ENCODE results near the gene MRFAP1L1. TPM values are rescaled to one million over a fixed set of nuclear protein-coding genes. Genes with fewer than 3 reads are reported as not detected.

MRFAP1L1 gene
- total RNA-seq, 1 donor from 2014 or later = 48.8 TPM

- no peaks in the 10 kb centered on the region for H3K9me3 ChIP-seq
- H3K36me3 ChIP-seq = no peaks in the 10 kb centered on the region
- no peak overlapping the region for H3K27ac ChIP-seq
- H3K27me3 ChIP-seq (ENCODE audit: low read depth) = no peaks in the 10 kb centered on the region
- no peak for ATAC-seq
- peak; percentile 23 for DNase-seq
- no peak overlapping the region for H3K4me3 ChIP-seq
- intact Hi-C loops (cut with DNase I) = no loop called here
- H3K4me1 ChIP-seq = peaks cover 28% of the 10 kb centered on the region
- TF ChIP-seq CTCF (IDR thresholded peaks at IDR 0.05) = no peak
Measured at GRCh38 chr4:6753891-6754290, 44.2 kb upstream of the MRFAP1L1 start.

DNA sequence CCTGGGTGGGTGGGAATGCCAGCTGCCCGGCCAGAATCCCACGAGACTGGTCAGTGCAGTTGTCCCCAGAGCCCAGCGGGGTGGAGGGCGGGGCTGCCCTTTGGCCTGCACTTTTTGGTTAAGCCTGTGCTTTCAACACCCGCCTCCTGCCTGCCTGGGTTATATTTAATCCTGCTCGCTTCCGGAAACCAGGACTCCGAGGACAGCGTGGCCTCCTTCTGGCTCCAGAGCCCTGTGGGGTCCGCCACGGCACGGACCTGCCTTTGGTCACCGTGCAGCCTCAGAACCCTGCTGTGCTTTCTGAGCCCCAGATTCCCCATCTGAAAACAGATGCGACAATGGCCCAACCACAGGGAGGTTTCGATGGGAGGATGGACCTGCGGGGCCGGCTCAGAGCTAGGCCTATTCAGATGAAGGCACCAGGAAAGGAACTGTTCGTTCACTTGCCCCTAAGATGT is 43.5 kb upstream of the MRFAP1L1 start:
- ATAC-seq = peak in 1 of 2 donors; percentile 13
- peak; percentile 76 for DNase-seq
- no peak for TF ChIP-seq CTCF (IDR thresholded peaks at IDR 0.05)

GRCh38 chr4:6752486-6752829 is 42.8 kb upstream of the MRFAP1L1 start:
- H3K27ac ChIP-seq = peak overlapping the region; percentile 63
- intact Hi-C loops (cut with DNase I) = no loop called here

More for the DNA sequence above, 43.5 kb upstream of the MRFAP1L1 start:
- intact Hi-C loops (cut with DNase I) = no loop called here
- Histone ChIP-seq H3K36me3 (no peaks in the 10 kb centered on the region), H3K27ac (peak overlapping the region; percentile 63), H3K27me3 (ENCODE audit: low read depth) (no peaks in the 10 kb centered on the region), H3K4me3 (no peak overlapping the region), H3K9me3 (no peaks in the 10 kb centered on the region), H3K4me1 (peaks cover 34% of the 10 kb centered on the region)

GRCh38 chr4:6751611-6752485 is 42.2 kb upstream of the MRFAP1L1 start:
- TF ChIP-seq CTCF (IDR thresholded peaks at IDR 0.05) = no peak
- peaks cover 44% of the 10 kb centered on the region for H3K4me1 ChIP-seq
- no peak overlapping the region for H3K4me3 ChIP-seq
- no peaks in the 10 kb centered on the region for H3K36me3 ChIP-seq
- H3K27me3 ChIP-seq (ENCODE audit: low read depth) = no peaks in the 10 kb centered on the region
- peak overlapping the region; percentile 34 for H3K27ac ChIP-seq
- ATAC-seq = no peak
- intact Hi-C loops (cut with DNase I) = no loop called here
- no peaks in the 10 kb centered on the region for H3K9me3 ChIP-seq
- peak; percentile 6 for DNase-seq

More at GRCh38 chr4:6752486-6752829, 42.8 kb upstream of the MRFAP1L1 start:
- no peak for TF ChIP-seq CTCF (IDR thresholded peaks at IDR 0.05)
- DNase-seq (no peak), ATAC-seq (no peak)
- Histone ChIP-seq H3K4me1 (peaks cover 41% of the 10 kb centered on the region), H3K27me3 (ENCODE audit: low read depth) (no peaks in the 10 kb centered on the region), H3K36me3 (no peaks in the 10 kb centered on the region), H3K9me3 (no peaks in the 10 kb centered on the region), H3K4me3 (no peak overlapping the region)

DNA sequence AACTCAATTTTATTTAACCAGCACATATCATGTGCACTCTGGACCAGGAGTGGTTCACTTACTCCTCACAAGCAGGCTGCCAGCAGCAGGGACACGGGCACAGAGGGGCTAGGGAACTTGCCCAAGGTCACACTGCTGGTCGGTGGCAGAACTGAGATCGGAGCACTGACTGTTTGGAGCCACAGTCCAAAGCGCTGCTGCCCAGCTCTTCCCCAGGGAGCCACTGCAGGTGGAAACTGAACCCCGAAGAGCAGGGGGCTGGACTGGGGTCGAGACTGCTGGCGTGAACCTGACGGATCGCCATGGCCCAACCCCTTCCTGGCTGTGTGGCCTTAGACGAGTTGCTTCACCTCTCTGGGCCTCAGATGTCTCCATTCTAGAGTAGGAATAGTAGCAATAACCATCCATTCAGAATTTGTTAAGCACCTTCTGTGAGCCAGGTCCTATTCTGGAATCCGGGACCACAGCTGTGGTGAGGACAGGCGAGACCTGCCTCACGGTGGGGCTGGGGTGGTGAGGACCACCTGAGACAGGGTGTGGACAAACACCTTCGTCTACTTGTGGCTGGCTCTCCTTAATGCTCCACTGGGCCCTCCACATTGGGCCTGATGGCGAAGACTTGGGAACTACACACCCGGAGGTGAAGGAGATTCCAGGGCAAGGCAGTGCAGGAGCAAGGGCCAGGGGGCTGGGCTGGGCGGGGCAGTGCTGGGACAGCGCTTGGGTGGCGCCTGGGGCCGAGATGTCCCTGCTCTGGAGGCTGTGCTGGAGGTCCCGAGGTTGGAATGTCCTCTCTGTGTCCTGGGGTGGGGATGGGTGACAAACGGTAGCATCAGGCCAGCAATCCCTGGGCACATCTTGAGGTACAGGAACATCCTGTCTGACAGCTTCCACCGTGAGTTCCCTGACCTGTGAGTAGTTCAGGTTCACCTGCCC is 40.9 kb upstream of the MRFAP1L1 start:
- Histone ChIP-seq H3K4me1 (peaks cover 44% of the 10 kb centered on the region), H3K27ac (peak overlapping the region; percentile 49), H3K4me3 (no peak overlapping the region), H3K27me3 (ENCODE audit: low read depth) (no peaks in the 10 kb centered on the region), H3K9me3 (no peaks in the 10 kb centered on the region), H3K36me3 (no peaks in the 10 kb centered on the region)
- peak; percentile 41 for DNase-seq
- intact Hi-C loops (cut with DNase I) = no loop called here
- no peak for ATAC-seq
- TF ChIP-seq CTCF (IDR thresholded peaks at IDR 0.05) = no peak
